ENCODE results near the gene RNASE11.

DNA sequence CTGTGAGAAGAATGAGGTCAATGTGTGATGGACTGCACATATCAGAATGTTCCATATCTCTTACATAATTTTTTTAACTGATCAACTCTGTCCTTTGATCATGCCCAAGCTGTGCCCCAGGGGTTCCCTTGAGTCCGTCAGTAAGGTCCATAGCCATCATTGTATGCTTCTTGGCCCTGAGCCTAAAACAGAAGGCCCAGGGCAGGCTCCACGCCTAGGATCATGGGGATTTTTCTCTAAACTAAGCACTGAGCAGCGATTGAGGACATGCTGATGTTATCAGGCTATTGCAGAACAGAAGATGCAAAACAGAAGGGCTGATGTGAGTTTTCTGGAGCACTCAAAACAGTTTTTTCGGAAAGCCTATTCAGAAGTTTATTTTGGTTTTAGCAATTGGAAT lies 47.9 kb downstream of the RNASE11 start:
- TF ChIP-seq POLR2AphosphoS5 (IDR thresholded peaks at IDR 0.05): no peak
- TF ChIP-seq POLR2A (IDR thresholded peaks at IDR 0.05): no peak
- TF ChIP-seq, protein P1, sequence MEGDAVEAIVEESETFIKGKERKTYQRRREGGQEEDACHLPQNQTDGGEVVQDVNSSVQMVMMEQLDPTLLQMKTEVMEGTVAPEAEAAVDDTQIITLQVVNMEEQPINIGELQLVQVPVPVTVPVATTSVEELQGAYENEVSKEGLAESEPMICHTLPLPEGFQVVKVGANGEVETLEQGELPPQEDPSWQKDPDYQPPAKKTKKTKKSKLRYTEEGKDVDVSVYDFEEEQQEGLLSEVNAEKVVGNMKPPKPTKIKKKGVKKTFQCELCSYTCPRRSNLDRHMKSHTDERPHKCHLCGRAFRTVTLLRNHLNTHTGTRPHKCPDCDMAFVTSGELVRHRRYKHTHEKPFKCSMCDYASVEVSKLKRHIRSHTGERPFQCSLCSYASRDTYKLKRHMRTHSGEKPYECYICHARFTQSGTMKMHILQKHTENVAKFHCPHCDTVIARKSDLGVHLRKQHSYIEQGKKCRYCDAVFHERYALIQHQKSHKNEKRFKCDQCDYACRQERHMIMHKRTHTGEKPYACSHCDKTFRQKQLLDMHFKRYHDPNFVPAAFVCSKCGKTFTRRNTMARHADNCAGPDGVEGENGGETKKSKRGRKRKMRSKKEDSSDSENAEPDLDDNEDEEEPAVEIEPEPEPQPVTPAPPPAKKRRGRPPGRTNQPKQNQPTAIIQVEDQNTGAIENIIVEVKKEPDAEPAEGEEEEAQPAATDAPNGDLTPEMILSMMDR (IDR thresholded peaks at IDR 0.05): no peak
